Adrenal gland (tissue), 5 donors: Measurements from ENCODE around the gene DYSF.

Experiments used
- CTCF ChIP-seq, 6 experiments: fragments of 450-650 bp in 4 of 6; fragments of 200-600 bp in 2 of 6; sonication (generic) in 1 of 6; IDR thresholded peaks; 1 replicate in 5 of 6; 2 replicates in 1 of 6; pipeline versions ENCODE4 v1.5.1 to v1.8.0; 2016 to 2021; ENCODE audit warnings: antibody characterized with exemption in 6 of 6, mild to moderate bottlenecking in 2 of 6, moderate library complexity in 1 of 6
- POLR2A ChIP-seq, 2 donors: fragments of 450-650 bp; IDR thresholded peaks; one replicate each; pipeline ENCODE4 v1.6.1; 2017; ENCODE audit warnings: antibody characterized with exemption in 2 of 2, mild to moderate bottlenecking in 2 of 2, moderate library complexity in 1 of 2
- donor health status: DM: no; HTN: no; CAD: no.

- TF ChIP-seq CTCF (IDR thresholded peaks at IDR 0.05) (no peak), POLR2A (IDR thresholded peaks at IDR 0.05) (no peak)
Observed at GRCh38 chr2:71678874-71679273, 225.5 kb downstream of the DYSF start.
